HepG2 (cell line): ENCODE measurements around the gene ADCY10. TPM values are rescaled to one million over a fixed set of nuclear protein-coding genes. Genes with fewer than 3 reads are reported as not detected.
A peak's percentile ranks its signal among the peaks of the same experiment; 100 is the strongest.

ENCODE experiments used
- ATAC-seq: fragments of 200-7000 bp; cut with Tn5 transposase; 3 replicates; pipeline ENCODE4 v1.9.1; 2020; ENCODE audit warnings: mild to moderate bottlenecking, moderate library complexity
- BruUV-seq: library from RNA; stranded (reverse); fragments of 400-500 nt; replicated peaks from 2 replicates; lab custom pipeline; 2021; lab: Mats Ljungman, UMichigan
- CTCF ChIA-PET: fragments of 300-600 bp; formaldehyde crosslinking; extraction: SDS; loops from one replicate; lab custom pipeline; 2021; ENCODE audit warnings: low total read pairs, inconsistent platforms, low intra/inter-chr PET ratio; lab: Yijun Ruan, JAX
- POLR2A ChIA-PET: fragments of 350-600 bp; sonication (Branson Sonifier 250); formaldehyde crosslinking; loops from one replicate; lab custom pipeline; 2020; ENCODE audit warnings: antibody characterized with exemption, inconsistent platforms; lab: Yijun Ruan, JAX
- DNase-seq: peaks from one replicate; pipeline ENCODE4 v3.0.0-alpha.2; 2015; ENCODE audit warnings: low spot score
- FAIRE-seq: peaks from 3 replicates; lab custom pipeline; 2011; peaks lifted over from hg19 to GRCh38; lab: Jason Lieb, UNC
- H2AFZ ChIP-seq: one replicate; pipeline ENCODE4 v1.6.1; 2011; ENCODE audit warnings: low read length, inconsistent platforms
- H3K27ac ChIP-seq: fragments of 300-600 bp; 3 replicates; pipeline ENCODE4 v1.8.0; 2011; ENCODE audit warnings: mixed run types, mild to moderate bottlenecking, mixed read lengths, low read length, inconsistent platforms; ENCODE audit not compliant: insufficient read depth; ENCODE audit errors: extremely low read length
- H3K27me3 ChIP-seq, 2 experiments: fragments of 200-600 bp in 1 of 2; 2 replicates in 1 of 2; 3 replicates in 1 of 2; pipeline versions ENCODE4 v1.6.0 to v1.8.0; 2011; ENCODE audit warnings: low read length in 2 of 2, mild to moderate bottlenecking in 2 of 2, moderate library complexity in 2 of 2, inconsistent platforms in 1 of 2; ENCODE audit not compliant: insufficient read depth in 2 of 2, control insufficient read depth in 1 of 2
- H3K36me3 ChIP-seq, 2 experiments: fragments of 200-600 bp in 1 of 2; replicated peaks in 1 of 2; 2 replicates in 1 of 2; 3 replicates in 1 of 2; pipeline versions ENCODE4 v1.5.1 to v1.8.0; 2011; ENCODE audit warnings: low read length in 2 of 2, inconsistent platforms in 1 of 2; ENCODE audit not compliant: insufficient read depth in 2 of 2, control insufficient read depth in 1 of 2
- H3K4me1 ChIP-seq: 2 replicates; pipeline ENCODE4 v1.5.1; 2012; ENCODE audit warnings: low read length, inconsistent platforms; ENCODE audit not compliant: insufficient read depth
- H3K4me2 ChIP-seq: 2 replicates; pipeline ENCODE4 v1.6.0; 2011; ENCODE audit warnings: low read depth, low read length, inconsistent platforms
- H3K4me3 ChIP-seq, 3 experiments: fragments of 200-600 bp in 1 of 3; sonication (generic), shearing (Covaris generic) in 1 of 3; replicated peaks in 1 of 3; 2 replicates each; pipeline ENCODE4 v1.5.1; 2011 to 2016; ENCODE audit warnings: low read length in 3 of 3, inconsistent platforms in 2 of 3, low read depth in 2 of 3, mild to moderate bottlenecking in 2 of 3, control low read depth in 1 of 3, mixed read lengths in 1 of 3; ENCODE audit not compliant: insufficient read depth in 1 of 3
- H3K79me2 ChIP-seq: one replicate; pipeline ENCODE4 v1.6.1; 2011; ENCODE audit warnings: low read length, inconsistent platforms; ENCODE audit not compliant: insufficient read depth
- H3K9ac ChIP-seq: 2 replicates; pipeline ENCODE4 v1.6.0; 2011; ENCODE audit warnings: mild to moderate bottlenecking, low read depth, low read length, inconsistent platforms; ENCODE audit not compliant: insufficient read depth
- H3K9me3 ChIP-seq: 2 replicates; pipeline ENCODE4 v1.5.1; 2012; ENCODE audit warnings: mild to moderate bottlenecking, low read length
- H4K20me1 ChIP-seq: 2 replicates; pipeline ENCODE4 v1.6.0; 2011; ENCODE audit warnings: inconsistent platforms, mild to moderate bottlenecking, low read length, moderate library complexity; ENCODE audit not compliant: insufficient read depth
- NAIF1 ChIP-seq: sonication (generic); formaldehyde crosslinking; IDR thresholded peaks from 2 replicates; pipeline ENCODE4 v1.5.0; 2020; ENCODE audit warnings: mild to moderate bottlenecking, missing genetic modification reagents, borderline replicate concordance
- PHF21A ChIP-seq: sonication (generic); formaldehyde crosslinking; IDR thresholded peaks from 2 replicates; pipeline ENCODE4 v1.5.0; 2020; ENCODE audit warnings: mild to moderate bottlenecking, missing genetic modification reagents
- SALL1 ChIP-seq: sonication (generic); formaldehyde crosslinking; IDR thresholded peaks from 2 replicates; pipeline ENCODE4 v1.8.0; 2022; ENCODE audit warnings: mild to moderate bottlenecking, missing genetic modification reagents
- SMC3 ChIP-seq: IDR thresholded peaks from 2 replicates; pipeline ENCODE4 v1.6.1; 2011; ENCODE audit warnings: low read length, improper control_type of control experiment
- ZNF530 ChIP-seq: sonication (generic); formaldehyde crosslinking; IDR thresholded peaks from 2 replicates; pipeline ENCODE4 v1.5.0; 2020; ENCODE audit warnings: low read depth, mild to moderate bottlenecking, missing genetic modification reagents
- WGBS: methylation state at CpG from one replicate; pipeline ENCODE4 v1.1.6; 2017; ENCODE audit warnings: low lambda C conversion rate; 5-methylcytosine and 5-hydroxymethylcytosine counted together
- in situ Hi-C: cut with HindIII; loops from 2 replicates; pipeline ENCODE4 v1.10.0; 2017; ENCODE audit warnings: low pct_unique_long_range_greater_than_20kb; ENCODE audit not compliant: extremely low pct_ligation_motif_present
- intact Hi-C: fragments of 100-400 bp; cut with micrococcal nuclease; formaldehyde crosslinking; loops from one replicate; pipeline ENCODE4 v1.10.0; 2022; ENCODE audit not compliant: unreplicated experiment
- polyA plus RNA-seq, 8 experiments: library from polyadenylated mRNA; depleted of rRNA in 3 of 8; stranded (reverse) in 7 of 8; unstranded in 1 of 8; fragments of >200 nt; fragmentation: Illumina TruSeq in 4 of 8; extraction: Trizol in 4 of 8; gene quantifications; 2 replicates each; pipeline versions ENCODE4 v1.2.1 to v1.2.3, GENCODE V29; 2011 to 2016; ENCODE audit warnings: low read depth in 4 of 8, missing spikeins in 1 of 8, mixed read lengths in 1 of 8; ENCODE audit not compliant: insufficient read depth in 1 of 8
- total RNA-seq, 5 experiments: library from RNA; depleted of rRNA; stranded (reverse); fragments of >200 nt; fragmentation: Illumina TruSeq; extraction: Trizol; gene quantifications; 2 replicates each; pipeline ENCODE4 v1.2.3, GENCODE V29; 2016; ENCODE audit warnings: low read depth in 1 of 5
- TF ChIP-seq, protein P1 (sequence below): sonication (generic); formaldehyde crosslinking; IDR thresholded peaks from 2 replicates; pipeline ENCODE4 v1.4.0; 2020; ENCODE audit warnings: missing genetic modification reagents, borderline replicate concordance
- TF ChIP-seq, protein P2 (sequence below): sonication (generic); formaldehyde crosslinking; IDR thresholded peaks from 2 replicates; pipeline ENCODE4 v1.4.0; 2020; ENCODE audit warnings: missing genetic modification reagents

Gene ADCY10
- total and polyA plus RNA-seq, 2 of the 13 experiments (the other 11 are each of a cell fraction or from before 2014, with no cell fraction given): 0.02 to 0.03 TPM

DNA sequence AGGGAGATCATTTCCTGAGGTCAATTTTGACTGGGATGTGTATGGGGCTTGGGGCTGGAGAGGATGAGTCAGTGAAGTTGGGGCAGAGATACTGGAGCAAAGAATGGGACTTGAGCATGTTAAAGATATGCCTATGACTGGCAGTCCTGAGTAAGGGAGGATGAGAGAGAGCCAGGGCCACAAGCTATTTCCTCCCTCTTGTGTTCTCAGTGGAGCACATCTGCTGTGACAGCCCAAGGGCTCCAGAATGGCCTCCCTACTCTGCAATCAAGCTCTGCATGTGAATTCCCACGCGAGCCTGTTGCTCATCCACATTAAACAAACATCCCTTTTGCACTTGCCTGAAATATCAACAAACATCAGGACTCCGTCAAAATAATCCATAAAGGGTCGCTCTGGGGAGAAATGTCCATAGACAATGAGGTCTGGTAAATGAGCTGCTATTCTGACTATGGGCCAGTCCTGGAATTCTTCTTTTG, 9.2 kb downstream of the ADCY10 start:
- H3K9ac ChIP-seq: peak overlapping the region; percentile 16; the same call in 1 of the 2 replicates
- peak overlapping the region; percentile 66 for H3K4me2 ChIP-seq
- TF ChIP-seq NAIF1 (CRISPR knock-in tag) (no peak), SMC3 (0 out of 2 replicates have a peak, but pooled peaks have one; percentile 7), SALL1 (CRISPR knock-in tag) (peak; percentile 4; the same call in 1 of the 2 replicates), ZNF530 (CRISPR knock-in tag) (no peak), PHF21A (CRISPR knock-in tag) (0 out of 2 replicates have a peak, but pooled peaks have one; percentile 35)
- TF ChIP-seq, protein P1, sequence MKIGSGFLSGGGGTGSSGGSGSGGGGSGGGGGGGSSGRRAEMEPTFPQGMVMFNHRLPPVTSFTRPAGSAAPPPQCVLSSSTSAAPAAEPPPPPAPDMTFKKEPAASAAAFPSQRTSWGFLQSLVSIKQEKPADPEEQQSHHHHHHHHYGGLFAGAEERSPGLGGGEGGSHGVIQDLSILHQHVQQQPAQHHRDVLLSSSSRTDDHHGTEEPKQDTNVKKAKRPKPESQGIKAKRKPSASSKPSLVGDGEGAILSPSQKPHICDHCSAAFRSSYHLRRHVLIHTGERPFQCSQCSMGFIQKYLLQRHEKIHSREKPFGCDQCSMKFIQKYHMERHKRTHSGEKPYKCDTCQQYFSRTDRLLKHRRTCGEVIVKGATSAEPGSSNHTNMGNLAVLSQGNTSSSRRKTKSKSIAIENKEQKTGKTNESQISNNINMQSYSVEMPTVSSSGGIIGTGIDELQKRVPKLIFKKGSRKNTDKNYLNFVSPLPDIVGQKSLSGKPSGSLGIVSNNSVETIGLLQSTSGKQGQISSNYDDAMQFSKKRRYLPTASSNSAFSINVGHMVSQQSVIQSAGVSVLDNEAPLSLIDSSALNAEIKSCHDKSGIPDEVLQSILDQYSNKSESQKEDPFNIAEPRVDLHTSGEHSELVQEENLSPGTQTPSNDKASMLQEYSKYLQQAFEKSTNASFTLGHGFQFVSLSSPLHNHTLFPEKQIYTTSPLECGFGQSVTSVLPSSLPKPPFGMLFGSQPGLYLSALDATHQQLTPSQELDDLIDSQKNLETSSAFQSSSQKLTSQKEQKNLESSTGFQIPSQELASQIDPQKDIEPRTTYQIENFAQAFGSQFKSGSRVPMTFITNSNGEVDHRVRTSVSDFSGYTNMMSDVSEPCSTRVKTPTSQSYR (CRISPR knock-in tag): no peak
- TF ChIP-seq, protein P2, sequence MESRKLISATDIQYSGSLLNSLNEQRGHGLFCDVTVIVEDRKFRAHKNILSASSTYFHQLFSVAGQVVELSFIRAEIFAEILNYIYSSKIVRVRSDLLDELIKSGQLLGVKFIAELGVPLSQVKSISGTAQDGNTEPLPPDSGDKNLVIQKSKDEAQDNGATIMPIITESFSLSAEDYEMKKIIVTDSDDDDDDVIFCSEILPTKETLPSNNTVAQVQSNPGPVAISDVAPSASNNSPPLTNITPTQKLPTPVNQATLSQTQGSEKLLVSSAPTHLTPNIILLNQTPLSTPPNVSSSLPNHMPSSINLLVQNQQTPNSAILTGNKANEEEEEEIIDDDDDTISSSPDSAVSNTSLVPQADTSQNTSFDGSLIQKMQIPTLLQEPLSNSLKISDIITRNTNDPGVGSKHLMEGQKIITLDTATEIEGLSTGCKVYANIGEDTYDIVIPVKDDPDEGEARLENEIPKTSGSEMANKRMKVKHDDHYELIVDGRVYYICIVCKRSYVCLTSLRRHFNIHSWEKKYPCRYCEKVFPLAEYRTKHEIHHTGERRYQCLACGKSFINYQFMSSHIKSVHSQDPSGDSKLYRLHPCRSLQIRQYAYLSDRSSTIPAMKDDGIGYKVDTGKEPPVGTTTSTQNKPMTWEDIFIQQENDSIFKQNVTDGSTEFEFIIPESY (CRISPR knock-in tag): no peak
- peaks cover 19% of the 10 kb centered on the region for H3K4me1 ChIP-seq
- DNase-seq (no peak), FAIRE-seq (no peak), ATAC-seq (peak; percentile 91)
- H3K4me3 ChIP-seq: peak overlapping the region in 2 of 3 experiments; percentile 36 to 40; a peak in 2 of 6 replicates
- ChIA-PET POLR2A (interaction anchor here (1.0 to 2.3 kb wide), 4 partner anchors 9 to 31 kb away, joined by 3 to 12 read pairs (median 7); partner anchors contain the start of genes ADCY10, DCAF6 and MPC2), CTCF (no interaction called here)
- in situ Hi-C loops: no loop called here
- H3K36me3 ChIP-seq: no peaks in the 10 kb centered on the region
- no peaks in the 10 kb centered on the region; a peak in 1 of 5 replicates for H3K27me3 ChIP-seq
- no peaks in the 10 kb centered on the region for H4K20me1 ChIP-seq
- no peak overlapping the region for H2AFZ ChIP-seq
- WGBS: 5% methylated on average over 2 of the region's 4 CpGs
- H3K27ac ChIP-seq: no peak overlapping the region
- intact Hi-C loops: no loop called here
- H3K79me2 ChIP-seq: no peaks in the 10 kb centered on the region
- BruUV-seq: no TSS peak
- peaks cover 8% of the 10 kb centered on the region for H3K9me3 ChIP-seq
